GM19099 (cell line): Measurements from ENCODE around the gene SGSM1.

Experiments used
- POLR2A ChIP-seq: IDR thresholded peaks from 3 replicates; pipeline ENCODE4 v1.6.1; 2011; ENCODE audit warnings: low read depth; ENCODE audit not compliant: insufficient read length; ENCODE audit errors: extremely low read depth

SGSM1 gene

DNA sequence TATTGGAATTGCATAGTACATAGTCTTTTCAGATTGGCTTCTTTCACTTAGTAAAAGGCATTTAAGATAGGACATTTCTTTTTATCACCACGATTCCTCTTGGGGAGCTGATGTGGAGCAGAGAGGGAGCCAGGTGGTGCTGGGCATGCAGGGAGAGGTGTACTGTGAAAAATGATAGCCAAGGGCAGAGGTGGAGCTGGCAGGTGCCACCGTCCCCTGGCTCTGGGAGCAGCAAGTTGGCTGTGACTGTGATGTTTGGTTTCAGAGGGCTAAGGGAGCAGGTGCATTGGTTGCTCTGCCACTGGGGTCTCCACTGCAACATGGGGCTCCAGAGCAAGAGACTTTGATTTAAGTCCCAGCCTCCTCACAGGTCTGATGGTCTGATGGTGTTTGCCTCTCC lies 16.5 kb downstream of the SGSM1 start:
- no peak for TF ChIP-seq POLR2A

DNA sequence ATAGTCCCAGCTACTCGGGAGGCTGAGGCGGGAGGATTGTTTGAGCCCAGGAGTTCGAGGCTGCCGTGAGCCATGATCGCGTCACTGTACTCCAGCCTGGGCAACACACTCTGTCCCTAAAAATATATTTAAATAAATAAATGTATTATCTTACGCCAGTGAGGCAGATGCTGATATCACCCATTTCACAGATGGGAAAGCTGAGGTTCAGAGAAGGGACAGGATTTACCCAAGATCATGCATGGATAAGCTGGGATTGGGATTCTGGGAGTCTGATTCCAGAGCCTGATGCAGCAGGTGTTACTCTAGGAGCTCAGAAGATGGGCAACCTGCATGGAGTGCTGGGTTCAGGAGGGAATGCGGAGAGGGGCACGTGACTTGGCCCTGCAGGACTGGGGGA lies 17.8 kb downstream of the SGSM1 start:
- TF ChIP-seq POLR2A, result no peak

DNA sequence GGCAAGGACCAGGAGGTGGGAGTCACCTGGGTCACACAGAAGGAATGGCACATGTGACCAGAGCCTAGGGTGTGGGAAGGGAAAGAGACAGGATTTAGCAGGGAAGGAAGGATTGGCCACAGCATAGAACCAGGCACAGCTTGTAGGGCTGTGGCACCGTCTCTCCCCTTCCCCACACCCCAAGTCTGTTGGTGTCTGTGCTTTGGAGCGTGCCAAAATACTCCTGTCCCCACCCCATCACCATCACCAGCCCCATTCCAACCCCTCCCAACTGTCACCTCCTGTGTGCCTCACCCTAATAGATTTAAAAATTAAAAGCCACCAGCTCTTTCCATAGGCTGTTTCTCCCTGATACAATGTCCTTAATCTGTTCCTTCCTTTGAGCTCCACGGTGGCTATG lies 18.2 kb downstream of the SGSM1 start:
- TF ChIP-seq POLR2A, result no peak

DNA sequence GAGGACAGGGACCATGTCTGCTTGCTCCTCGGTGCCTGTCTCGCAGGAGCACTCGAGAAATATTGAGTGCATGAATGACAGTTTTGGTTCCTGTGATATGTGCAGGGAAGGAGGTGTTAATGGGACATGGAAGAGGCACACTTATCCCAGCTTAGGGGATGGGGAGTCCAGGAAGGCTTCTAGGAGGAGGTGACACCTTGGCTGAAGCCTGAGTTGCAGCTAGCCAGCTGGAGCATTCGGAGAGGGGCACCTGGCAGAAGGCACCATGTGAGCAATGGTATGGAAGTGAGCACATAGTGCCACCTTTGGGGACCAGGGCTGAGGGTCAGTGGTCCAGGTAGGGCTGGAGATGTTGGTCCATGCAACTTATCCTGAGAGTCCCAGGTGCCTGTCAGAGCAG lies 18.9 kb downstream of the SGSM1 start:
- TF ChIP-seq POLR2A, result no peak

DNA sequence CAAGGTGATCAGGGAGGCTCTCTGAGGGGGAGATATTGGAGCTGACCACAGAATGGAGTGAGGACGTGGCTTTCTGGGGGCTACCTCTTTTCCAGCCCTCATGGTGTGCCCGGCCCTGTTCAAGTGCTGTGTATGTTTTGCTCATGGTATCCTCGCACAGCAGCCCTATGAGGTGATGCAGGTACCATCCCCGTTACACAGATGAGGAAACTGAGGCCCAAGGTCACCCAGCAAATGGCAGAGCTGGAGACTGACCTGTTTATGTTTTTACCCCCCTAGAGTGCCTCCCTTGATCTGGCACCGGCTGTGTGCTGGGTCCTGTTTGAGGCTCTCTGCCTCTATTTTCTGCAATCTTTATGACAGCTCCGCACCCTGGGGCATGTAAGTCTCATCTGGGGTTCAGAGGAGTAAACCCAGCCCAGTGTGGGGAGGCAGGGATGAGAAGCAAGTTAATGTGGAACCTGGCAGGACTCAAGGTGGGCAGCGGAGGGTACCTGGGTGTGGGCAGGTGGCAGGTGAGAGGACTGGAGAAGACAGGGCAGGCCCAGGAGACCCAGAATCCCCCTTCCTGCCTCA lies 20.8 kb downstream of the SGSM1 start:
- TF ChIP-seq POLR2A, result no peak

DNA sequence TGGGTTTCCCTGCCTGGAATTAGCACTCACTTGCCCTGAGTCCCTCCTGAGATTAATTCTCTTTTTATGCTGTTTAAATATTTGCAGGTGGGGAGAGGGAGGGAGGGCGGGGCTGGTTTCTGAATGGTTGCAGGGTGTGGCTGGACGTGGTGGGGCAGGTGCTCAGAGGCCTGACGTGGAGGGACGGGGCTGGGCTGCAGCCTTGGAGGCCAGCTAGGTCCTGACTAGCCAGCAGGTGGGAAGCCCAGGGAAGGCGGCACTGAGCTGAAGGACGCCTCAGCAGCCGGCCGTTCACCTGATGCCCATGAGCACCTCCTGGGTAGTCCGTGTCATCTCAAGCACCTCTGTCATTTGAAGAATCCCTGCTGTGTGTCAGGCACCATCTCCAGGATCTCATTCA lies 21.3 kb downstream of the SGSM1 start:
- TF ChIP-seq POLR2A, result no peak

DNA sequence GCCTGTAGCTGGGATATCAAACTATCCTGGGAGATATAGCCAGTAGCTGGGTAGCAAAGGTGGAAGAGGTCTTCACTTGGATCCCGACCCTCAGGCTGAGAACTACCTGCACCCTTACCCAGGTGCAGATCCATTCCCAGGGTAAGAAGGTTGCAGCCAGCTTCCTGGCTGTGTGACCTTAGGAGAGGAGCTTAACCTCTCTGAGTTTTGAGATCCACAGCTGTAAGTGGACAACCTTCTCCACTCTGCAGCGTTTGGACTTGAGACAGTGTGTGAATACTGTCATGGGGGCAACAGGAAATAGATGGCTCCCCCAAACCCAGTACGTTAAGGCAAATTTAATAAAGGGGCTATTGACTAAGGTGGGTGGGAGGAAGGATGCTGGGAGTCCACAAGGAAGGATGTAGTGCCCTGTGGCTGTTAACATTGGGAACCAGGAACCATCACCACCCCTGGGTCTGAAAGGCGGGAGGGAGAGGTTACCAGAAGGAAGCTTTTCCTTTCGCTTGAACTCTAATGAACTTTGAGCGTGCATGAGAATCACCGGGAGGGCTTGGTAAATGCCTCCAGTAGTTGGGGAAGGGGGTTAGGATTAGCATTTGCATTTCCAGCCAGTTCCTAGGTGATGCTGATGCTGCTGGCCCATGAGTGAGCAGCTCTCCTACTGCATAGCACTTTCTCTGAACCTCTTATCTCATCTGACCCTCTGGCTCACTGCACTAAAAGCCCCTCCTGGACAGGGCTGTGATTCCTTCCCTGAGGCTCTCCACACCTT lies 24.4 kb downstream of the SGSM1 start:
- TF ChIP-seq POLR2A, result no peak

DNA sequence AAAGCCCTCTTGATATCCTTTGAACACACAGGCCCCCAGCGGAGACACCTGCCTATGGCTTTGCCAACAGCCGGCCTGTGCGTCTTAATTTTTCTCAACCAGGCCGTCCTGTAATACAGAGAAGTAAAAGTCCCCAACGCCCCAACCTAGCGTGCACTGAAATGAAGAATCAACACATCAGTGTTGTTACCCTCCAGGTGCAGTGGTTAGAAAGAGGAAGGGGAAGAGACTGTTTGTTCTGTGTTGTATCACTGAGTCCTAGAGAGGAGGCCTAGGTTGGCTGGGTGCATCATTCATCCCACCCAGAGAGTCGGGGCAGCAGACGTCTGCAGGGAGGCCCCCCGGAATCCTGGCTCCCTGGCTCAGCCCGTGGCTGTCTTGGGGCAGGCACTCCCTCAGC lies 25.7 kb downstream of the SGSM1 start:
- TF ChIP-seq POLR2A, result no peak

DNA sequence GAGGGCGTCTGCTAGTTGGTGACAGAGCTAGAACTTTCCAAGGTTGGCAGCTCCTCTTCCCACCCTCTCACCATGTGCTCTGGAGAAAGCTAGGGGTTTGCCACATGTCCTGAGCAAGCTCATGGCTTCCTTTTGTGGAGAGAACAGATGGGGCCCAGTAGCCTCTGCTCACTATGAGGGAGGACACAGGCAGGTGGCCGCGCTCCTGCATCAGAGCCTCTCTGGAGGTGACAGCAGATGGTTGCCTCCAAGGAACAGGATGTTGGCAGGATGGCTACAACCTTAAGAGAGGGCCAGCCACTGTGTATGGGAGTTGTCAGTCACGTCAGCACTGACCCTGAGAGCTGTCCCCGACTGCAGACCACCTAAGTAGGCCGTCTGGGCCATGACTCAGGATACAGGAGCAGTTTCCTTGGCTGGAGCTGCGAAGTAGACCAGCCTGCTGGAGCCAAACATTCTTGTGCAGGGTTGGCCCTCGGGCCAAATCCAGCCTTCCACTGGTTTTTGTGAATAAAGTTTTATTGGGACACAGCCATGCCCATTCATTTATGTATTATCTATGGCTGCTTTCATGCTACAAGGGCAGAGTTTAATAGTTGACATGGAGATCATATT lies 28.0 kb downstream of the SGSM1 start:
- TF ChIP-seq POLR2A, result no peak

DNA sequence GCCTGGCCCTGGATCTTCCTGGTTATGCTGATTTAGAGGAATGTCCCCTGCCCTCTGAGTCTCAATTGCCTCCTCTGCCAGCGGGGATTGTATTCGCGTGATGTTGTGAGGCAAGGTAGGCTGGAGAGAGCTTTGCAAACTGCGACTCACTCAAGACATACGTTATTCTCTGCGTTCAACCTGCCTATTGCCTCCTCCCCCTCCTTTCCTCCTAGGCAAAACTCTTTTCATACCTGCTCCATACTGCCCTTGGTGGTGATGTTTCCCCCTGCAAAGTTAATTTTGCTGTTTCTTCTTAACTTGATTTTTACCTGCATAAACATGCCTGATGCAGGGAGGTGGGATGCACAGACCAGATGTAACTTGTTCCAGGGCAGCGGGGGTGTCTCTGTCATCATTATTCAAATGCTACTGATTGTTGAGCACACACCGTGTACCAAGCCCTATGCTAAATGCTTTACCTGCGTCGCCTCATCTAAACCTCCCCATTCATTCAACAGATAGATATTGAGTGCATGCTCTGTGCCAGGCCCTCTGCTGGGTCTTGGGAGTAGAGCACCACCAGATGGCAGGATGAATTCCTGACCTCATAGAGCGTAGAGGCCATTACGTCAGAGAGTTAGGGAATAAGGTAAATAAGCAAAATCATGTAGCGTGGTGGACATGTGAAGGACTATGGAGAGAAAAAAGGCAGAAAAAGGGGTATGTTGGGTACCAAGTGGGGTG lies 29.0 kb downstream of the SGSM1 start:
- no peak for TF ChIP-seq POLR2A

DNA sequence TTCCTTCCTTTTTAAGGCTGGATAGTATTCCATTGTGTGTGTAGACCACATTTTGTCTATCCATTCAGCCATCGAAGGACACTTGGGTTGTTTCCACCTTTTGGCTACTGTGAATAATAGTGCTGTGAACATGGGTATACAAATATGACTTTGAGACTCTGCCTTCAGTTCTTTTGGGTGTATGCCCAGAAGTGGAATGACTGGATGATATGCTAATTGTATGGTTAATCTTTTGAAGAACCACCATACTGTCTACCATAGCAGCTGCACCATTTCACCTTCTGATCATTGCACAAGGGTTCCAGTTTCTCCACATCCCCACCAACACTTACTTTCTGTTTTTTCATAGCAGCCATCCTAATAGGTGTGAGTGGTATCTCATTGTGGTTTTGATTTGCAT lies 30.3 kb downstream of the SGSM1 start:
- TF ChIP-seq POLR2A, result no peak

DNA sequence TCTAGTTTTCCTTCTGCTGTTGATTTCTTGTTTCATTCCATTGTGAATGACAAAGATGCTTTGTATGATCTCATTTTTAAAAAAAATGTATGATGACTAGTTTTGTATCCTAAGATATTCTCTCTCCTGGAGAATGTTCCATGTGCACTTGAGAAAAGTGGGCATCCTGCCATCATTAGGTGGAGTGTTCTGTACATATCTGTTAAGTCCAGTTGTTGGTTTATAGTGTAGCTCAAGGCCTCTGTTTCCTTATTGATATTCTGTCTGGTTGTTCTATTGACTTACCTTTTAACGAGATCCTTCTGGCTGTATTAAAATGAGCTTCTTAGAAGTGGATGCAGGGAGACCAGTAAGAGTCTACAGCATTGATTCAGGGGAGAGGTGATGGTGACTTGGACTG lies 35.2 kb downstream of the SGSM1 start:
- no peak for TF ChIP-seq POLR2A

DNA sequence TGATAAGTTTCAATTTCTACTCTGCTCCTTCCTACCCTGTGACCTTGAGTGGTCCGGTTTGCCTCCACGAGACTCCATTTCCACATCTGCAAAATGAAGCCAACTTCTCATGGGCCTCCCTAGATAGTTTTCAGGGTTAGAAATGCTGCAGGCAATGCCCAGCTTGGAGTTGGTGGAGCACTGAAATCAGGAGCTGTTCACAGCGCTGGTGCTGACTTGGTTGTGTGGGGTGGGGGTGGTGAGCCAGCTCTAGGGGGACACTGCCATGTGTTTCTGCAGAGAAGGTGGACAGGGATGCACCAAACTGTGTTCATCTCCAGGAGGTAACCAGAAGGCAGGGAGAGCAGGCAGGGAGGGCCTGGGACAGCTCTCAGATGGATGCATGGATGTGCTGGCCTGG lies 37.0 kb downstream of the SGSM1 start:
- no peak for TF ChIP-seq POLR2A

DNA sequence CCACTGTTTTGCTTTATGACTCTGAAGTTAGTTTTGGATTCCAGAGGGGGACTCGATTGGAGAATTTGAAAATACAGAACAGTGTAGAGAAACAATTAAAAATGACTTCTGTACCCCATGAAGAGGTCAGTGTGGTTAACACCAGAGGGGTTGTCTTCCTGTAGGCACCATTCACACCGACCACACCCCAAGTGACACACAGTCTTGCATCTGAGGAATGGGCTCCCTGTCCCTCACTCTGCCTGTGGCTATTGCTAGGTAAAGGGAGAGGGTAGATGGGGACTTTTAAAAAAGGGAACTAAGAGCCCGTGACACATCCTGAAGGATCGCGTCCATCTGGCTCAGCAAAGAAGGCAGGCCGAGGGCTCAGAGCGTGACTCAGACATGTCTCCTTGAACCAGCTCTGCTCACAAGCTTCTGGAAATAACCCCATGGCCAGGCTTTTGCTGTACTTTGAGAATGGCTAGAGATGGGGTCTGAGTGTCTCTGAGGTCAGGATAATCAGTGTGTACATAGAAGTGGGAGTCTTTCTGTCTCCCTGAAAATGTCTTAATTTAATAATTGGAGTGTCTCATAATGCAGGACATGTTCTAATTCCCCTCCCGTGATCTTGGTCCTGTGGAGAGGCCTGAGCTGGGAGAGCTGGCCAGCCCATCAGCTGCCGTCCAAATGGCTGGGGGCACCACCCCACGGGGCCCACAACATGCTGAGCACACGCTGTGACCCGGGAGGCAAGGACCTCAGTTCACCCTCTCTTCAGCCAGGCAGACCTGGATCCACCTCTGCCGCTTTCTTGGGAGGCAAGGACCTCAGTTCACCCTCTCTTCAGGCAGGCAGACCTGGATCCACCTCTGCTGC lies 39.3 kb downstream of the SGSM1 start:
- no peak for TF ChIP-seq POLR2A

DNA sequence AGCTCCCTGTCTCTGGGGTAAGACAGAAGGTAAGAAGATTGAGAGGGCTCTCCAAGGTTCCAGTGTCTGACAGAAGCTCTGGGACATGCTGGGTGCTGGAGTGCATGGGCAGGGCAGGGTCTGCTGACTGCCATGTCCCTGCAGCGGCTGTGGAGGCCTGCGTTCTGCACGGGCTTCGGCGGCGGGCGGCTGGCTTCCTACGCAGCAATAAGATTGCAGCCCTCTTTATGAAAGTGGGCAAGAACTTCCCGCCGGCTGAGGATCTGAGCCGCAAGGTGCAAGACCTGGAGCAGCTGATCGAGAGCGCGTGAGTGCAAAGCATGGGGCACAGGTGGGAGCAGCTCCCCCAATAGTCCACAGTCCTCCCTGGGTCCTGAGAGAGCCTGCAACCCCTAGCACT lies 41.5 kb downstream of the SGSM1 start:
- TF ChIP-seq POLR2A, result no peak
